Measurements from ENCODE around the gene GPD1. TPM values are rescaled to one million over a fixed set of nuclear protein-coding genes. Genes with fewer than 3 reads are reported as not detected.

The GPD1 gene
- total and polyA plus RNA-seq, 9 of the 15 experiments (the other 6 are each of a cell fraction or from before 2014, with no cell fraction given) = 0.13 to 1.00 (median 0.55) TPM

- TF ChIP-seq PBX2 (CRISPR knock-in tag; IDR thresholded peaks at IDR 0.05; ENCODE audit: low read depth) (peak; percentile 43; the same call in 1 of the 2 replicates), PBX2 (tag; conservative IDR thresholded peaks at IDR 0.05; ENCODE audit: low read depth) (peak; percentile 92), CHD2 (IDR thresholded peaks at IDR 0.05; ENCODE audit: low read depth, low read length) (no peak; the same call in 1 of the 2 replicates), ZNF280A (IDR thresholded peaks at IDR 0.05; ENCODE audit: low read depth, partially characterized antibody) (no peak), ZKSCAN3 (CRISPR knock-in tag; IDR thresholded peaks at IDR 0.05) (no peak), TBL1XR1 (IDR thresholded peaks at IDR 0.05; ENCODE audit: low read length in 2 of 2) (peak in 1 of 2 experiments; percentile 27; a peak in 1 of 4 replicates), U2AF2 (optimal IDR thresholded peaks at IDR 0.05; ENCODE audit: low read depth, low read length) (no peak), NR2C2 (CRISPR knock-in tag; IDR thresholded peaks at IDR 0.05) (no peak), NR2C2 (tag; IDR thresholded peaks at IDR 0.05) (peak; percentile 91), AFF4 (CRISPR knock-in tag; IDR thresholded peaks at IDR 0.05) (peak; percentile 38; the same call in 1 of the 2 replicates), STAG1 (CRISPR knock-in tag; IDR thresholded peaks at IDR 0.05; ENCODE audit: borderline replicate concordance) (no peak), RAD21 (CRISPR knock-in tag; conservative IDR thresholded peaks at IDR 0.05 in 1 of 2, IDR thresholded peaks at IDR 0.05 in 1 of 2) (peak in 1 of 2 experiments; percentile 52; a peak in 2 of 4 replicates), E2F6 (IDR thresholded peaks at IDR 0.05; ENCODE audit: borderline replicate concordance in 1 of 2, extremely low read depth in 1 of 2, insufficient read depth in 1 of 2, insufficient read length in 1 of 2, low read depth in 1 of 2, low read length in 1 of 2, poor library complexity in 1 of 2, severe bottlenecking in 1 of 2) (peak; percentile 82 to 89), KLF6 (CRISPR knock-in tag; IDR thresholded peaks at IDR 0.05; ENCODE audit: borderline replicate concordance) (no peak), ZNF551 (CRISPR knock-in tag; IDR thresholded peaks at IDR 0.05) (no peak), U2AF1 (optimal IDR thresholded peaks at IDR 0.05; ENCODE audit: low read depth, low read length) (no peak), RCOR1 (IDR thresholded peaks at IDR 0.05; ENCODE audit: borderline replicate concordance in 1 of 2, low read depth in 2 of 2, low read length in 2 of 2) (no peak)
Observed at GRCh38 chr12:50111693-50112455, 8.1 kb downstream of the GPD1 start, which contains the start of gene COX14 (continued).
